Common myeloid progenitor, CD34-positive (primary cell): ENCODE measurements around the gene MYH9.
"Not testable (repeated sequence)": the region's sequence is repeated elsewhere in the genome, so short reads cannot be mapped to it uniquely, and the experiment has no call there.

Experiments used
- CTCF ChIA-PET: fragments of 350-600 bp; sonication (Branson Sonifier 250); formaldehyde crosslinking; loops from one replicate; lab custom pipeline; 2021; ENCODE audit warnings: antibody characterized with exemption; lab: Charles Lee
- POLR2A ChIA-PET: fragments of 350-600 bp; sonication (Branson Sonifier 250); formaldehyde crosslinking; loops from one replicate; lab custom pipeline; 2021; ENCODE audit warnings: antibody characterized with exemption; lab: Charles Lee
- DNase-seq, 3 donors: peaks; one replicate each; pipeline versions ENCODE4 v3.0.0 to v3.0.0-alpha.2; 2013
- H3K27ac ChIP-seq, 2 experiments: 1 replicate in 1 of 2; 2 replicates in 1 of 2; pipeline ENCODE4 v1.7.0; 2013; ENCODE audit warnings: inconsistent platforms in 2 of 2, low read length in 2 of 2, mild to moderate bottlenecking in 2 of 2, low read depth in 1 of 2, moderate library complexity in 1 of 2; ENCODE audit not compliant: severe bottlenecking in 2 of 2, insufficient read depth in 1 of 2, poor library complexity in 1 of 2
- H3K27me3 ChIP-seq, 5 experiments: replicated peaks in 2 of 5; 1 replicate in 3 of 5; 2 replicates in 2 of 5; pipeline versions ENCODE4 v1.6.1 to v1.7.0; 2013; ENCODE audit warnings: low read length in 4 of 5, mild to moderate bottlenecking in 2 of 5, moderate library complexity in 2 of 5, inconsistent platforms in 1 of 5; ENCODE audit not compliant: insufficient read depth in 5 of 5, control insufficient read depth in 4 of 5
- H3K36me3 ChIP-seq, 4 experiments: 1 replicate in 2 of 4; 2 replicates in 2 of 4; pipeline versions ENCODE4 v1.6.1 to v1.7.0; 2013; ENCODE audit warnings: low read length in 3 of 4, control low read depth in 1 of 4, mild to moderate bottlenecking in 1 of 4; ENCODE audit not compliant: control insufficient read depth in 4 of 4, insufficient read depth in 4 of 4
- H3K4me1 ChIP-seq, 4 experiments: 1 replicate in 3 of 4; 2 replicates in 1 of 4; pipeline versions ENCODE4 v1.6.1 to v1.7.1; 2013; ENCODE audit warnings: low read length in 3 of 4, mild to moderate bottlenecking in 3 of 4, control low read depth in 1 of 4, inconsistent platforms in 1 of 4, moderate library complexity in 1 of 4; ENCODE audit not compliant: control insufficient read depth in 4 of 4, insufficient read depth in 4 of 4; ENCODE audit errors: control extremely low read depth in 1 of 4
- H3K4me3 ChIP-seq, 7 experiments: 1 replicate in 4 of 7; 2 replicates in 3 of 7; pipeline versions ENCODE4 v1.5.1 to v1.7.0; 2013; ENCODE audit warnings: mild to moderate bottlenecking in 7 of 7, low read length in 6 of 7, moderate library complexity in 6 of 7, inconsistent platforms in 2 of 7, low read depth in 2 of 7, control low read depth in 1 of 7; ENCODE audit not compliant: insufficient read depth in 4 of 7, control insufficient read depth in 1 of 7; ENCODE audit errors: extremely low read depth in 1 of 7
- H3K9me3 ChIP-seq, 5 experiments: 1 replicate in 4 of 5; 2 replicates in 1 of 5; pipeline versions ENCODE4 v1.6.1 to v1.7.1; 2013; ENCODE audit warnings: low read length in 4 of 5, mild to moderate bottlenecking in 2 of 5, inconsistent platforms in 1 of 5, low read depth in 1 of 5, moderate library complexity in 1 of 5; ENCODE audit not compliant: control insufficient read depth in 4 of 5, insufficient read depth in 2 of 5; ENCODE audit errors: control extremely low read depth in 1 of 5
- whole genome bisulfite sequencing: methylation state at CpG from one replicate; pipeline ENCODE4 v1.1.5; 2013; ENCODE audit not compliant: insufficient coverage; 5-methylcytosine and 5-hydroxymethylcytosine counted together

Gene MYH9

GRCh38 chr22:36271231-36271630 is 116.5 kb downstream of the MYH9 start:
- CTCF ChIA-PET, DNase-seq, H3K4me3 ChIP-seq, H3K9me3 ChIP-seq, H3K27me3 ChIP-seq, H3K4me1 ChIP-seq, H3K36me3 ChIP-seq, POLR2A ChIA-PET, H3K27ac ChIP-seq: not testable (repeated sequence)
- 95% methylated on average over 7 of the region's 7 CpGs for WGBS

DNA sequence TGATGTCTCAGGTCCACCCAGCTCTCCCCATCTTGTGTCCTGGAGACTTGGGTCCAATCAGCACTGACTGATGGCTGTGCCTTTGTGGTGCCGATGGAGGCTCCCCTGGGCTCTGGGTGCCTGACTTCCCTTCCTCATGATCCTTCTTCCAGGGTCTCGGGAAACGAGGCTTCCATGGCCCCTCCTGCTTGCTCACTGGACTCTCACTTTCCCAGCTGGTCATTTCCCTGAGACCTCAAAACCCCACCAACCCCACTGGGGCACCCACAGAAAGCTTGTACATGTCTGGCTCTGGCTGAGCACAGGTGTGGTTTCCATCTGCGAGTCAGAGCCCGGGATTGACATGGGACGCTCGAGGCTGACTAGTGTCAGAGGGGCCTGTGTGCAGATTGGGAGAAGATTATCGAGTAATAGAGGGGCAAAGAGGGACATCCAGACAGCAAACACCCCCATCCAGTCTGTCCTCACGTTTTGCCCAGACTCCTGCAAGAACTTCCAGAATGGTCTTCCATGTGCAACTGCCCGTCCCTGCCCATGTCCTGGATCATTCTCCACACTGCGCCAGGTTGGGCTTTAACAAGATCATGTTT is 119.8 kb downstream of the MYH9 start:
- peaks cover 4 to 31% (median 8%) of the 10 kb centered on the region in 4 experiments for H3K36me3 ChIP-seq
- no peak overlapping the region for H3K27ac ChIP-seq
- WGBS, result 100% methylated on average over 10 of the region's 11 CpGs
- H3K9me3 ChIP-seq, result no peaks in the 10 kb centered on the region
- CTCF ChIA-PET, result interaction anchor here (1.2 to 1.7 kb wide), 2 partner anchors 10 to 15 kb away, joined by 4 to 9 read pairs; partner anchors contain the start of gene APOL1
- no peak for DNase-seq
- POLR2A ChIA-PET, result no interaction called here
- no peaks in the 10 kb centered on the region for H3K27me3 ChIP-seq
- no peaks in the 10 kb centered on the region for H3K4me1 ChIP-seq
- no peak overlapping the region for H3K4me3 ChIP-seq

DNA sequence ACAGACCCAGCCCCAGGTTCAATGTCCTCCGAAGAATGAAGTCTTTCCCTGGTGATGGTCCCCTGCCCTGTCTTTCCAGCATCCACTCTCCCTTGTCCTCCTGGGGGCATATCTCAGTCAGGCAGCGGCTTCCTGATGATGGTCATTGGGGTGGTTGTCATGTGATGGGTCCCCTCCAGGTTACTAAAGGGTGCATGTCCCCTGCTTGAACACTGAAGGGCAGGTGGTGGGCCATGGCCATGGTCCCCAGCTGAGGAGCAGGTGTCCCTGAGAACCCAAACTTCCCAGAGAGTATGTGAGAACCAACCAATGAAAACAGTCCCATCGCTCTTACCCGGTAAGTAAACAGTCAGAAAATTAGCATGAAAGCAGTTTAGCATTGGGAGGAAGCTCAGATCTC is 120.7 kb downstream of the MYH9 start:
- Histone ChIP-seq H3K27me3 (no peaks in the 10 kb centered on the region), H3K36me3 (peaks cover 6 to 40% (median 11%) of the 10 kb centered on the region in 4 experiments), H3K4me1 (no peaks in the 10 kb centered on the region), H3K27ac (no peak overlapping the region), H3K9me3 (no peaks in the 10 kb centered on the region), H3K4me3 (no peak overlapping the region)
- WGBS, result 100% methylated on average over 3 of the region's 4 CpGs
- ChIA-PET CTCF (interaction anchor here (0.6 to 1.7 kb wide), 4 partner anchors 11 to 219 kb away, joined by 3 to 9 read pairs (median 4); partner anchors contain the start of gene APOL1), POLR2A (no interaction called here)
- no peak for DNase-seq

DNA sequence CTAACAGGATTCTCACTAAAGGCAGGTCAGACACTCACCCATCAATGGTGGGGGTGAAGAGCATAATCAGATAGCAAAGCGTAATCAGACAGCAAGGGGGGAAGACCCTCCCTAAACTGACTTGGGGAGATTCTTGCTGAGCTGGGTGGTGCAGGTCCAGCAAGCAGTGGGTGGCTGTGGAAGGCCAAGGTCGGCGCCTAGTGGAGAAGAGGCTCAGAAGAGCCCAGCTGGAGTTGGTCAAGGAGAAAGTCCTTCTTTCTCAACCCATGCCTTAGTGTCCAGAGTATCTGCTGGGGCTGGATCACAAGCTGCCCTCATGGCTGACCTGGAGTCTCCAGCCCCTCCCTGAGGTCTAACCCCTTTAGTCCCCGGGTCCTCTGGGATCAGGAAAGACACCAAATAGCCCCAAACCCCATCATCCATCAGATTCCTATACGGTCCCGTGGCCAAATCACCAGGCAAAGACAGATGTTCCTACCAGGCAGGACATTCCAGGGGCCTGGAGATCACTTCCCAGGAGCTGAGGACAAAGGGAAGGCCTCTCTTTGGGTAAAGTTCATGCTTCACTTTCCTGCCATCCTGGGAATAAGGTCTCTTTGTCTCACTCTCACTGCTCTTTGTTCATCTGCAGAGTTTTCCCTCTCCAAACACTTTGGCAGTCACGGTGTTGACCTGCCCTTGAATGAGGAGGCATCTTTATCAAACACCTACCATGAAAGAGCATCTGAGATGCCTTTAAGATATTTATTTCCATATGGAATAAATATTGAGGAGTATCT is 123.7 kb downstream of the MYH9 start:
- H3K4me3 ChIP-seq, H3K4me1 ChIP-seq, POLR2A ChIA-PET, DNase-seq, H3K27ac ChIP-seq, H3K27me3 ChIP-seq, H3K9me3 ChIP-seq: not testable (repeated sequence)
- peaks cover 9 to 55% (median 13%) of the 10 kb centered on the region in 4 experiments for H3K36me3 ChIP-seq
- CTCF ChIA-PET, result interaction anchor here (1.0 to 1.9 kb wide), 4 partner anchors 10 to 70 kb away, joined by 3 to 5 read pairs (median 3); partner anchors contain the start of gene APOL1
- 81% methylated on average over 3 of the region's 7 CpGs for WGBS

DNA sequence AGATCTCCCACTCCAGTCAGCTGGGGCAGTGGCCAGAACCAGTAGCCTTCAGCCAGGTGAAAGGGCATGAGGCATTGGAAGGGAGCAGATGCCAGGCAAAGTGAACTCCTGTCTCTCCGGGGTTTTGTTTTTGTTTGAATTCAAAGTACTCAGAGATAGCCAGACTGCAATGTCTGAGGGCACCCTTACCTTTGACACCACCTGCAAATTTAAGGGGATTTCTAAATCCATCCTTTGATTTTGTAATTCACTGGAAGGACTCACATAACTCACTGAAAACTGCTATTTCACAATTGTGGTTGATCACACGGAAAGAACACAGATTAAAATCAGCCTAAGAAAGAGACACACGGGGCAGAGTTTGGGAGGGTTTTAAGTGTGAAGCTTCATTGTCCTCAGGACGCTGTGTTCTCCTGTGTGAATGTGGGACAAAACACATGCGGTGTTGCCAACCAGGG is 124.5 kb downstream of the MYH9 start:
- H3K4me1 ChIP-seq, result peaks cover 5 to 16% (median 13%) of the 10 kb centered on the region in 4 experiments
- CTCF ChIA-PET, result interaction anchor here (1.9 kb wide), 1 partner anchor 9 kb away, joined by 5 read pairs; the partner anchor contains the start of gene APOL1
- H3K9me3 ChIP-seq, H3K4me3 ChIP-seq, POLR2A ChIA-PET, H3K27me3 ChIP-seq, DNase-seq, H3K27ac ChIP-seq: not testable (repeated sequence)
- H3K36me3 ChIP-seq, result peaks cover 9 to 55% (median 14%) of the 10 kb centered on the region in 4 experiments
- 91% methylated on average over 4 of the region's 5 CpGs for WGBS

DNA sequence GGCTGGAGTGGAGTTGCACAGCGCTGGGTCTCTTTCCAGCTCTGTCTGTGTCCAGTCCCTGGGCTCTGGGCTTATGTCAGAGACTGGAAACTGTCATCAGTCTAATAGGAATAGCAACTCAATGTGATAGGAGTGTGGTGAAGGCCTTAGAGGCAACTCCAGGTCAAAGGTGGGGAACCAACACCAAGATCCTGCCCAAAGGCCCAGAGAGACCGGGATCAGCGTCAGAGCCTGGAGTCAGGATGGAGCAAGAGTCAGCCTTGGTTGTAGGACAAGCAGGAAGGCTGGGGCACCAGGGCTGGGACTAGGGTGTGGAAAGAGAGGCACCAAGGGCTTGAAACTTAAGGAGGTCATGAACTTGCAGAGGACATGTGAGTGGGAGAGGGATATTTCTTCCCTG is 125.5 kb downstream of the MYH9 start:
- H3K4me3 ChIP-seq, POLR2A ChIA-PET, DNase-seq, H3K9me3 ChIP-seq, H3K27me3 ChIP-seq, H3K27ac ChIP-seq: not testable (repeated sequence)
- peaks cover 5 to 17% (median 16%) of the 10 kb centered on the region in 4 experiments for H3K4me1 ChIP-seq
- CTCF ChIA-PET, result interaction anchor here (1.6 kb wide), 2 partner anchors 10 to 63 kb away, joined by 3 to 4 read pairs; no protein-coding TSS in a partner anchor
- H3K36me3 ChIP-seq, result peaks cover 9 to 58% (median 14%) of the 10 kb centered on the region in 4 experiments
- 100% methylated on average over 1 of the region's 3 CpGs for WGBS
